ENCODE data around the gene PIAS1.
"Not testable (repeated sequence)": the region's sequence is repeated elsewhere in the genome, so short reads cannot be mapped to it uniquely, and the experiment has no call there.

Gene PIAS1

GRCh38 chr15:68186671-68187397 is 132.7 kb downstream of the PIAS1 start:
- no peak for DNase-seq

DNA sequence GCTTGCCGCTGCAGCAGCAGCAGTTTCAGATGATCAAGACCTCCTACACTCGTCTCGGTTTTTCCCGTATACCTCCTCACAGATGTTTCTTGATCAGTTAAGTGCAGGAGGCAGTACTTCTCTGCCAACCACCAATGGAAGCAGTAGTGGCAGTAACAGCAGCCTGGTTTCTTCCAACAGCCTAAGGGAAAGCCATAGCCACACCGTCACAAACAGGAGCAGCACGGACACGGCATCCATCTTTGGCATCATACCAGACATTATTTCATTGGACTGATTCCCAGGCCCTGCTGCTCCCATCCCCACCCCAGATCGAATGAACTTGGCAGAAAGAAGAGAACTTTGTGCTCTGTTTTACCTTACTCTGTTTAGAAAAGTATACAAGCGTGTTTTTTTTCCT is 133.4 kb downstream of the PIAS1 start:
- DNase-seq = no peak

GRCh38 chr15:68188647-68189046 is 134.5 kb downstream of the PIAS1 start:
- no peak for DNase-seq

DNA sequence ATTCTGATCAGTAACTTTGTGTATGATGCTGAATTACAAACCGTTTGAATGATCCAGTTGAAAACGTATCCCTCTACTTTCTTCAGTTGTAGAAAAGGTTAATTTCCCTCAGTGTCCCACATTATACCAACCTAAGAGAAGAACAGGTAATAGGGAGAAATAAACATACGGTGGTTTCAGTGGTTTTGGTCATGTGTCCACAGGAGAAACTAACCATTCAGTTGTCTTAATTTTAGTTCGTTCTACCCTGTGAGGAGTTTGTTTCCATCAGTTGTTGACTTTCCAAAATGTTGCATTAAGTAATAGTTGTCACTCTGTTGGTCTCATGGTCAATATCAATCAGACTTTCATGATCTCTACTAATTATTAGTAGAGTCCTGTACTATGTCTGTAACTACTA is 135.9 kb downstream of the PIAS1 start:
- DNase-seq = no peak

- DNase-seq = no peak
Observed at GRCh38 chr15:68191555-68191954, 137.4 kb downstream of the PIAS1 start.

DNA sequence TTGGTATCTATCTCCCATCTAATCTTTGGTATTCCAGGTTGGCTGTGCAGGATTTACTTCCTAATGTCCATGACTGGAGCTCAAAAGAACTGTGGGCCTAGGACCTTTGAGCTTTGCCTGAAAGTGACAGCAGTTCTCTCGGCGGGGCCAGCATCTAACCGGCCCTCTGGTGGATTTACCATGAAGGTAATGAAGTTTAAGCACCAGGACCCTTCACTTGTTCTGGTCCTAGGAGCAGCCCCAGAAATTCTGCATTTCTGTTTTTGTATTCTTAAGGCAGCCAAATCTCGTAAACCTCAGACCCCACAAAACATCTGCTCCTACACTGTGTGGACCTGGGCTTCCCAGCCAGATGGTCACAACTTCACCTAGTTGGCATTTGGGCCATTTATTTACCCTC is 138.0 kb downstream of the PIAS1 start:
- no peak for DNase-seq

- DNase-seq = no peak
Observed at GRCh38 chr15:68192804-68193486, 138.8 kb downstream of the PIAS1 start.

GRCh38 chr15:68195336-68196112 is 141.4 kb downstream of the PIAS1 start:
- no peak for DNase-seq

- no peak for DNase-seq
Observed at GRCh38 chr15:68196445-68197169, 142.5 kb downstream of the PIAS1 start.

DNA sequence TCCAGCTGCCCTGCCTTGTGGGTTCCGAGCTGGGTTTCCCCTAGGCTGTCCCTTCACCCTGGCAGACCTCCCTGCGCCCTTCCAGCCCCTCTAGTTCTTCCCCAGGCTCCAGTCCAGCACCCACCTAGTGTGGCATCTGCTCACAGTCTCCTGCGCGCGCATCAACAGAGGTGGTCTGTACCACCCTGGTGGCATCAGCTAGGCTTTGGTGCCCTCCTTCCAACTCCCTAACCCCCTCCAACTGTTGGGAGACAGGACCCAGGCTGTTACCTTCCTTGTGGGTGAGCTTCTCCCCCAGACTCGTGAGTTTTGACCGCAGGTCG is 143.0 kb downstream of the PIAS1 start:
- DNase-seq = no peak

GRCh38 chr15:68197661-68198437 is 143.7 kb downstream of the PIAS1 start:
- DNase-seq = no peak

DNA sequence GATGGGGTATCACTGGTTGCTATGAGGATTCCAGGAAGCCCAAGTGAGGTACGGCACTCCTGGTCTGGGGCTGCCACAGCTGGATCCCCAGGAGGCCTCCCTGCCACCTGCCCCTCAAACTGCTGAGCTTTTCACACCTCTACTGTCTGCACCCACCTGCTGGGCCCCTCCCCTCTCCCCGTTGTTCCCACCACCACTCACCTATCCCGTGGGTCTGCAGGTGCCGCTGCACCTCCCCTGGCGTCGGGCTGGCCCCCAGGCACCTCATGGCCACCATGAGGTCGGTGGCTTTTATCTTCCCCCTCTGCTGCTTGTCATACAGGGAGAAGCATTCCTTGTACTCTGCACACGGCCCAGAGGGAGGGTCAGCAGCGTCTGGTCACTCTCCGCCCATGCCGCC is 145.2 kb downstream of the PIAS1 start:
- DNase-seq = no peak

- no peak for DNase-seq
Observed at GRCh38 chr15:68200016-68200861, 146.1 kb downstream of the PIAS1 start.

GRCh38 chr15:68201153-68201878 is 147.2 kb downstream of the PIAS1 start:
- no peak for DNase-seq

- no peak for DNase-seq
Observed at GRCh38 chr15:68201879-68202261, 147.8 kb downstream of the PIAS1 start.

DNA sequence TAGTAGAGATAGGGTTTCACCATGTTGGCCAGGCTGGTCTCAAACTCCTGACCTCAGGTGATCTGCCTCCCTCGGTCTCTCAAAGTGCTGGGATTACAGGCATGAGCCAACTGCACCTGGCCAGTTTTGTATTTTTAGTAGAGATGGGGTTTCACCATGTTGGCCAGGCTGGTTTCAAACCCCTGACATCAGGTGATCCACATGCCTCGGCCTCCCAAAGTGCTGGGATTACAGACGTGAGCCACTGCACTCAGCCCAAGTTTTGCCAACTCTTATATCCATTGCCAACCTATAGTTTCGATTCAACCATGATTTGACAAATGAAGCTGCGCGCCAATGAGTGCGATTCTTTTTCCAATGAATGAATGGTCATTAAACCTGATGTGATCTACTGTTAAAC is 148.9 kb downstream of the PIAS1 start:
- not testable (repeated sequence) for DNase-seq

- DNase-seq = no peak
Observed at GRCh38 chr15:68203486-68203885, 149.4 kb downstream of the PIAS1 start.

DNA sequence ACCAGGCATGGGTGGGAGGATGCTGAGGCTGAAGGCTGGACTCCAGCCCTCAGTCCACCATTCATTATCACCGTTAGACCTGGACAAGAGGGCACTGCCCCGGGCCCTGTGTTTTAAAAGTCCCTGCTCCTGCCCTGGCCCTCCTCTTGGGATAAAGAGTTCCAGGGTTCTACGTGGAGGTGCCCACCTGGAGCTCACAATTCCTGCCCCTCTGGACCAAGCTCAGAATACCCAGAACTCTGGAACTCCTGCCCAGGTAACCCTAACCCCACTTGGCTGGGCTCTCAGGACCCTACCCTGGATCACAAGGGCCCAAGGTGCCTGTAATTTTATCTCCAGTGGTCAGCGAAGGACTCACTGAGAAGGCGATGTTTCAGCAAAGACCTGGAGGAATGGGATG is 149.8 kb downstream of the PIAS1 start:
- no peak for DNase-seq

GRCh38 chr15:68204361-68204760 is 150.2 kb downstream of the PIAS1 start:
- no peak for DNase-seq

- DNase-seq = no peak
Observed at GRCh38 chr15:68204776-68205557, 150.9 kb downstream of the PIAS1 start, which contains the start of gene CALML4. Gene CALML4, minus strand, starts transcription at chr15:68205332. Its CDS starts 85 bp downstream, at chr15:68205247.
